ENCODE data around the gene CDK19. TPM values are rescaled to one million over a fixed set of nuclear protein-coding genes. Genes with fewer than 3 reads are reported as not detected.

Gene CDK19
- total and polyA plus RNA-seq, 2 of the 13 experiments (the other 11 are each of a cell fraction or from before 2014, with no cell fraction given) = 13.4 to 27.0 TPM

DNA sequence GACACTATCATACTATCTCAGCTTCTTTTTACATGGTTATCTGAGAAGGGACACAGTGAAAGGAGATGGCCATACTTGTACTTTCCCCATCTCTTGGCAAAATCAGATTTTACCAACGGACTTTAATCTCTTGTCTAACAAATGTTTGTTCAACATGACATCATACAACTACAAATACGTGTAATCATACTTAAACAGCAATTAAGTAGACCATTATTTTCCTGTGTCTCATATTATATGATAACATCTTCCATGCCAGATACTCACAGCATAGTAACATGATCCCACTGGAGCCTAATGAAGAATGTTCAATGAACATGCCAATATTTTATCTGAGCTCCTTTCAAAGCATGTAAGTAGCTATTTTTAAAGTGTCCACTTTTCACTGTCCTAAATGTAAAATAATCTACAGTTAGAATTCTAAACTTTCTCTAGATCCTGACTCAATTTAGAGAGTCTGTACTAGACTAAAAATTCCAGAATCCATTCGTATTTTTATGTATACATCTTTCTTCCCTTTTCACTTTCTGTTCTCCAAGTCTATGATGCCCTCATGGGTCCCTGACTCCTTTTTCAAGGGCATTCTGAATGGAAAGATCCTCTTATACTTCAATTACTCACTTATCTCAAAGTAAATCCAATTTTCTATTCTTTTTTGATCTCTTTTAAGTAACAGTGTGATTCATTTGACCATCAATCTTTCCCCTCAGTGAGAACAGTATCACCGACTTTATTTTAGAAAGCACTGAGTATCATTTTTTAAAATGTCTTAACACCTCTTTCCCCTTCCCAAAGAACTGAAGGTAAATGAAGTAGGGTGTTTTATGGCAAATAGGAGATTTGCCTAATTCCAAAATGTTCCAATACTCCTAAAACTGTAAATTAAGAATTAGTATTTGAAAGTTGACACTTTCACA, 133.5 kb downstream of the CDK19 start (continued):
- TF ChIP-seq ZNF660 (CRISPR knock-in tag; IDR thresholded peaks at IDR 0.05; ENCODE audit: borderline replicate concordance, low read depth) (no peak), FOXP1 (IDR thresholded peaks at IDR 0.05) (no peak), FOXP1 (CRISPR knock-in tag; IDR thresholded peaks at IDR 0.05) (peak; percentile 43; the same call in 1 of the 2 replicates), RFX1 (IDR thresholded peaks at IDR 0.05) (no peak), WIZ (CRISPR knock-in tag; IDR thresholded peaks at IDR 0.05) (no peak), YY1 (IDR thresholded peaks at IDR 0.05; ENCODE audit: insufficient read depth, insufficient replicate concordance, low read depth, low read length) (no peak), ZFP90 (CRISPR knock-in tag; IDR thresholded peaks at IDR 0.05; ENCODE audit: borderline replicate concordance) (no peak), MZF1 (CRISPR knock-in tag; IDR thresholded peaks at IDR 0.05; ENCODE audit: borderline replicate concordance) (no peak), MYNN (CRISPR knock-in tag; IDR thresholded peaks at IDR 0.05; ENCODE audit: low read depth) (no peak), FOXA3 (CRISPR knock-in tag; IDR thresholded peaks at IDR 0.05) (peak; percentile 69), NFIC (IDR thresholded peaks at IDR 0.05; ENCODE audit: low read length) (0 out of 2 replicates have a peak, but pooled peaks have one; percentile 43), ZNF235 (CRISPR knock-in tag; IDR thresholded peaks at IDR 0.05; ENCODE audit: borderline replicate concordance) (no peak), ZNF121 (CRISPR knock-in tag; IDR thresholded peaks at IDR 0.05) (no peak), JUNB (CRISPR knock-in tag; IDR thresholded peaks at IDR 0.05; ENCODE audit: borderline replicate concordance) (peak; percentile 65; the same call in 1 of the 2 replicates), HNRNPLL (IDR thresholded peaks at IDR 0.05; ENCODE audit: low read depth, low read length, poor library complexity, severe bottlenecking) (no peak), CREM (IDR thresholded peaks at IDR 0.05) (peak; percentile 55), CREM (CRISPR knock-in tag; IDR thresholded peaks at IDR 0.05) (no peak), ARID2 (CRISPR knock-in tag; IDR thresholded peaks at IDR 0.05; ENCODE audit: borderline replicate concordance) (0 out of 2 replicates have a peak, but pooled peaks have one; percentile 39), SIX1 (CRISPR knock-in tag; IDR thresholded peaks at IDR 0.05; ENCODE audit: borderline replicate concordance) (peak; percentile 83), SP4 (CRISPR knock-in tag; IDR thresholded peaks at IDR 0.05) (no peak), EP300 (IDR thresholded peaks at IDR 0.05; ENCODE audit: low read depth in 2 of 2, low read length in 2 of 2) (peak; percentile 17 to 76; a peak in 3 of 4 replicates), EP300 (CRISPR knock-in tag; IDR thresholded peaks at IDR 0.05; ENCODE audit: borderline replicate concordance) (no peak; the same call in 1 of the 2 replicates), EZH2 (conservative IDR thresholded peaks at IDR 0.05; ENCODE audit: low read depth, low read length) (no peak), BORCS8-MEF2B (CRISPR knock-in tag; IDR thresholded peaks at IDR 0.05) (no peak), TBX3 (IDR thresholded peaks at IDR 0.05; ENCODE audit: borderline replicate concordance) (no peak), STAG1 (CRISPR knock-in tag; IDR thresholded peaks at IDR 0.05) (0 out of 2 replicates have a peak, but pooled peaks have one; percentile 5), SRSF9 (IDR thresholded peaks at IDR 0.05; ENCODE audit: borderline replicate concordance, insufficient read depth, low read depth, low read length, poor library complexity, severe bottlenecking) (no peak), FOXM1 (CRISPR knock-in tag; IDR thresholded peaks at IDR 0.05) (no peak)
- TF ChIP-seq, protein P1, sequence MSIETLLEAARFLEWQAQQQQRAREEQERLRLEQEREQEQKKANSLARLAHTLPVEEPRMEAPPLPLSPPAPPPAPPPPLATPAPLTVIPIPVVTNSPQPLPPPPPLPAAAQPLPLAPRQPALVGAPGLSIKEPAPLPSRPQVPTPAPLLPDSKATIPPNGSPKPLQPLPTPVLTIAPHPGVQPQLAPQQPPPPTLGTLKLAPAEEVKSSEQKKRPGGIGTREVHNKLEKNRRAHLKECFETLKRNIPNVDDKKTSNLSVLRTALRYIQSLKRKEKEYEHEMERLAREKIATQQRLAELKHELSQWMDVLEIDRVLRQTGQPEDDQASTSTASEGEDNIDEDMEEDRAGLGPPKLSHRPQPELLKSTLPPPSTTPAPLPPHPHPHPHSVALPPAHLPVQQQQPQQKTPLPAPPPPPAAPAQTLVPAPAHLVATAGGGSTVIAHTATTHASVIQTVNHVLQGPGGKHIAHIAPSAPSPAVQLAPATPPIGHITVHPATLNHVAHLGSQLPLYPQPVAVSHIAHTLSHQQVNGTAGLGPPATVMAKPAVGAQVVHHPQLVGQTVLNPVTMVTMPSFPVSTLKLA (IDR thresholded peaks at IDR 0.05) = no peak
- TF ChIP-seq, protein P2, sequence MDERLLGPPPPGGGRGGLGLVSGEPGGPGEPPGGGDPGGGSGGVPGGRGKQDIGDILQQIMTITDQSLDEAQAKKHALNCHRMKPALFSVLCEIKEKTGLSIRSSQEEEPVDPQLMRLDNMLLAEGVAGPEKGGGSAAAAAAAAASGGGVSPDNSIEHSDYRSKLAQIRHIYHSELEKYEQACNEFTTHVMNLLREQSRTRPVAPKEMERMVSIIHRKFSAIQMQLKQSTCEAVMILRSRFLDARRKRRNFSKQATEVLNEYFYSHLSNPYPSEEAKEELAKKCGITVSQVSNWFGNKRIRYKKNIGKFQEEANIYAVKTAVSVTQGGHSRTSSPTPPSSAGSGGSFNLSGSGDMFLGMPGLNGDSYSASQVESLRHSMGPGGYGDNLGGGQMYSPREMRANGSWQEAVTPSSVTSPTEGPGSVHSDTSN (CRISPR knock-in tag; IDR thresholded peaks at IDR 0.05) = no peak

Data from HepG2 (cell line).